ENCODE results near the gene SLCO6A1. TPM values are rescaled to one million over a fixed set of nuclear protein-coding genes. Genes with fewer than 3 reads are reported as not detected.
"Not testable (repeated sequence)": the region's sequence is repeated elsewhere in the genome, so short reads cannot be mapped to it uniquely, and the experiment has no call there.

SLCO6A1 gene
- total and polyA plus RNA-seq, 4 donors: not detected

DNA sequence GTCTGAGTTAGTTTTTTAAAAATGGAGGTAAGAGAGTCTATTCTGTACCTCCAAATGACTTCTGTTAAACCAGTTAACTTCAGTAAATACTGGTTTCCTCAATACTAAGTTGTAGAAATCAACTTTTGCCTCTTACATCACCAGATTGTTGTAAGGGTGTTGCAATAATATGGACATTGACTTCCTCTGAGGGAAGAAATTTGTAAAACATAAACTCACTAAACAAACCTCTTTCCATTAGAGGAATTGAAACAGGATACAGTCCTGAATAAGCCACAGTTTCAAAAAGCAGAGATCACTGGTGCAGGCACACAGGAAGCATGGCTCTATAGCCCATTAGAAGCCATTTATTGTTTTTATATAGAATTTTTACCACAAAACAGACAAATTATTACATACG is 32.7 kb upstream of the SLCO6A1 start:
- H3K27ac ChIP-seq (ENCODE audit: low read depth, low read length): no peak overlapping the region
- no CpG with 5 or more reads among the region's 1 CpG for WGBS (ENCODE audit: insufficient coverage)
- DNase-seq (ENCODE audit: low read depth in 4 of 6, low spot score in 6 of 6): no peak

DNA sequence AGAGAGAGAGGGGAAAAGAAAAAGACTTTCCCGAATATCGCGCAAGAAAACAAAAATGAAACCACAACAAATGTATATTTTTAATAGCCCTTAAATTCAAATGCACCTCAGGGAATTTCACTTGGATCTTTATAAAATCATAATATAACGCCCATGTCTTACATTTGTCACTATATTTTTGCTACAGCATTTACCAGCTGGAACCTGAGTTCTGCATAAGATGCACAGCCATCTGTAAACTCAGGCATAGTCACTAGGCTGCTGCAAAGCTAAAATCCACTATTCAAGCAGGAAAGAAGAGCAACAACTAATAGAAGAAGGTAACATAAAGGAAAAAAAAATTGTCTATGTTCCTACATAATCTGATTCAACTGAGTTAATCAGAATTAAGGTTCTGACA is 30.6 kb upstream of the SLCO6A1 start:
- Histone ChIP-seq H3K27ac (ENCODE audit: low read depth, low read length) (no peak overlapping the region), H3K36me3 (ENCODE audit: control insufficient read depth, insufficient read depth, low read length) (no peaks in the 10 kb centered on the region), H3K27me3 (ENCODE audit: control insufficient read depth, insufficient read depth, low read length) (no peaks in the 10 kb centered on the region), H3K9me3 (ENCODE audit: control insufficient read depth, insufficient read depth, low read length) (peaks cover 1% of the 10 kb centered on the region), H3K4me1 (ENCODE audit: control insufficient read depth, insufficient read depth, low read length) (no peaks in the 10 kb centered on the region), H3K4me3 (ENCODE audit: low read depth, low read length) (no peak overlapping the region)
- no peak for DNase-seq (ENCODE audit: low read depth in 4 of 6, low spot score in 6 of 6)
- WGBS (ENCODE audit: insufficient coverage): no CpG with 5 or more reads among the region's 4 CpGs

More for the DNA sequence above, 32.7 kb upstream of the SLCO6A1 start:
- no peaks in the 10 kb centered on the region for H3K9me3 ChIP-seq (ENCODE audit: control insufficient read depth, insufficient read depth, low read length)
- H3K4me1 ChIP-seq (ENCODE audit: control insufficient read depth, insufficient read depth, low read length): no peaks in the 10 kb centered on the region
- no peaks in the 10 kb centered on the region for H3K36me3 ChIP-seq (ENCODE audit: control insufficient read depth, insufficient read depth, low read length)
- no peak overlapping the region for H3K4me3 ChIP-seq (ENCODE audit: low read depth, low read length)
- H3K27me3 ChIP-seq (ENCODE audit: control insufficient read depth, insufficient read depth, low read length): no peaks in the 10 kb centered on the region

DNA sequence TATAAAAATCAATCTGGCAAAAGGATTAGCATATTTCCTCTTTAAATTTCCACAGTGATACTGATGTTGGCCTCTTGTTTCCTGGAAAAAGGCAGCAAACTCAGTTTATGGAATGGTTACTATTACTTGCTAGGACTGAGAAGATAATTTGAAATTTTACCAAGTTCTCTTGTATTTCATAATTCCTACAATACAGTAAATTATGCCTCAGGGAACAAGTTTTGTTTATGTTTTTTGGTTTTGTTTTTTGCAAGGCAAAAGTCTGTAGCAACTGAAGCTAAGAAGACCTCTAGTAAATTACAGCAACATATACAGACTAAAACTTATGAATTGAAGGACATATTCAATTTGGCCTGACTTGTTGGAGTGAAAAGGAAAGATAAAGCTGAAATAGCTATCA is 30.2 kb upstream of the SLCO6A1 start:
- DNase-seq (ENCODE audit: low read depth in 4 of 6, low spot score in 6 of 6): no peak
- H3K4me3 ChIP-seq (ENCODE audit: low read depth, low read length): no peak overlapping the region
- peaks cover 1% of the 10 kb centered on the region for H3K9me3 ChIP-seq (ENCODE audit: control insufficient read depth, insufficient read depth, low read length)
- no peaks in the 10 kb centered on the region for H3K36me3 ChIP-seq (ENCODE audit: control insufficient read depth, insufficient read depth, low read length)
- no peak overlapping the region for H3K27ac ChIP-seq (ENCODE audit: low read depth, low read length)
- H3K27me3 ChIP-seq (ENCODE audit: control insufficient read depth, insufficient read depth, low read length): no peaks in the 10 kb centered on the region
- H3K4me1 ChIP-seq (ENCODE audit: control insufficient read depth, insufficient read depth, low read length): no peaks in the 10 kb centered on the region

- no peaks in the 10 kb centered on the region for H3K36me3 ChIP-seq (ENCODE audit: control insufficient read depth, insufficient read depth, low read length)
- no peak for DNase-seq (ENCODE audit: low read depth in 4 of 6, low spot score in 6 of 6)
- no peak overlapping the region for H3K27ac ChIP-seq (ENCODE audit: low read depth, low read length)
- H3K4me3 ChIP-seq (ENCODE audit: low read depth, low read length): no peak overlapping the region
- no peaks in the 10 kb centered on the region for H3K27me3 ChIP-seq (ENCODE audit: control insufficient read depth, insufficient read depth, low read length)
- H3K9me3 ChIP-seq (ENCODE audit: control insufficient read depth, insufficient read depth, low read length): peaks cover 1% of the 10 kb centered on the region
- no peaks in the 10 kb centered on the region for H3K4me1 ChIP-seq (ENCODE audit: control insufficient read depth, insufficient read depth, low read length)
Measured at GRCh38 chr5:102528600-102528999, 29.8 kb upstream of the SLCO6A1 start.

- no peaks in the 10 kb centered on the region for H3K4me1 ChIP-seq (ENCODE audit: control insufficient read depth, insufficient read depth, low read length)
- H3K4me3 ChIP-seq (ENCODE audit: low read depth, low read length): no peak overlapping the region
- H3K36me3 ChIP-seq (ENCODE audit: control insufficient read depth, insufficient read depth, low read length): no peaks in the 10 kb centered on the region
- no CpG with 5 or more reads among the region's 1 CpG for WGBS (ENCODE audit: insufficient coverage)
- H3K27me3 ChIP-seq (ENCODE audit: control insufficient read depth, insufficient read depth, low read length): no peaks in the 10 kb centered on the region
- H3K27ac ChIP-seq (ENCODE audit: low read depth, low read length): no peak overlapping the region
- H3K9me3 ChIP-seq (ENCODE audit: control insufficient read depth, insufficient read depth, low read length): peaks cover 1% of the 10 kb centered on the region
- no peak for DNase-seq (ENCODE audit: low read depth in 4 of 6, low spot score in 6 of 6)
Measured at GRCh38 chr5:102527547-102527946, 28.7 kb upstream of the SLCO6A1 start.

- Histone ChIP-seq H3K4me1 (ENCODE audit: control insufficient read depth, insufficient read depth, low read length) (no peaks in the 10 kb centered on the region), H3K27ac (ENCODE audit: low read depth, low read length) (no peak overlapping the region), H3K4me3 (ENCODE audit: low read depth, low read length) (no peak overlapping the region), H3K9me3 (ENCODE audit: control insufficient read depth, insufficient read depth, low read length) (peaks cover 1% of the 10 kb centered on the region), H3K27me3 (ENCODE audit: control insufficient read depth, insufficient read depth, low read length) (no peaks in the 10 kb centered on the region), H3K36me3 (ENCODE audit: control insufficient read depth, insufficient read depth, low read length) (no peaks in the 10 kb centered on the region)
- no CpG with 5 or more reads among the region's 3 CpGs for WGBS (ENCODE audit: insufficient coverage)
- no peak for DNase-seq (ENCODE audit: low read depth in 4 of 6, low spot score in 6 of 6)
Measured at GRCh38 chr5:102523541-102524175, 24.9 kb upstream of the SLCO6A1 start.

- Histone ChIP-seq H3K4me3 (ENCODE audit: low read depth, low read length) (no peak overlapping the region), H3K36me3 (ENCODE audit: control insufficient read depth, insufficient read depth, low read length) (no peaks in the 10 kb centered on the region), H3K27ac (ENCODE audit: low read depth, low read length) (no peak overlapping the region), H3K4me1 (ENCODE audit: control insufficient read depth, insufficient read depth, low read length) (no peaks in the 10 kb centered on the region), H3K9me3 (ENCODE audit: control insufficient read depth, insufficient read depth, low read length) (no peaks in the 10 kb centered on the region), H3K27me3 (ENCODE audit: control insufficient read depth, insufficient read depth, low read length) (no peaks in the 10 kb centered on the region)
- WGBS (ENCODE audit: insufficient coverage): 65% methylated on average over 3 of the region's 4 CpGs
- peak in 3 of 6 donors; percentile 1 to 59 (median 9) for DNase-seq (ENCODE audit: low read depth in 4 of 6, low spot score in 6 of 6)
Measured at GRCh38 chr5:102511666-102512065, 12.9 kb upstream of the SLCO6A1 start.

DNA sequence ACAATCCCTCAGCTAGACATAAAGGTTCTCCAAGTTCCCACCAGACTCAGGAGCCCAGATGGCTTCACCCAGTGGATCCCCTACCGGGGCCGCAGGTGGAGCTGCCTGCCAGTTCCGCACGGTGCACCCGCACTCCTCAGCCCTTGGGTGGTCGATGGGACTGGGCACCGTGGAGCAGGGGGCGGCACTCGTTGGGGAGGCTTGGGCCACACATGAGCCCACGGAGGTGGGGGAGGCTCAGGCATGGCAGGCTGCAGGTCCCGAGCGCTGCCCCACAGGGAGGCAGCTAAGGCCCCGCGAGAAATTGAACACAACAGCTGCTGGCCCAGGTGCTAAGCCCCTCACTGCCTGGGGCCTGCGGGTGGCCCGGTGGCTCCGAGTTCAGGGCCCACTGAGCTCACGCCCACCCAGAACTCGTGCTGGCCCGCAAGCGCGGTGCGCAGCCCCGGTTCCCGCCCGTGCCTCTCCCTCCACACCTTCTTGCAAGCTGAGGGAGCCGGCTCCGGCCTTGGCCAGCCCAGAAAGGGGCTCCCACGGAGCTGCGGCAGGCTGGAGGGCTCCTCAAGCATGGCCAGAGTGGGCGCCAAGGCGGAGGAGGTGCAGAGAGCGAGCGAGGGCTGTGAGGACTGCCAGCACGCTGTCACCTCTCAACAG is 7.4 kb downstream of the SLCO6A1 start:
- DNase-seq (ENCODE audit: low read depth in 4 of 6, low spot score in 6 of 6); H3K4me3 ChIP-seq (ENCODE audit: low read depth, low read length); H3K4me1 ChIP-seq (ENCODE audit: control insufficient read depth, insufficient read depth, low read length); H3K27ac ChIP-seq (ENCODE audit: low read depth, low read length); H3K9me3 ChIP-seq (ENCODE audit: control insufficient read depth, insufficient read depth, low read length); H3K36me3 ChIP-seq (ENCODE audit: control insufficient read depth, insufficient read depth, low read length); H3K27me3 ChIP-seq (ENCODE audit: control insufficient read depth, insufficient read depth, low read length): not testable (repeated sequence)
- 98% methylated on average over 30 of the region's 35 CpGs for WGBS (ENCODE audit: insufficient coverage)

DNA sequence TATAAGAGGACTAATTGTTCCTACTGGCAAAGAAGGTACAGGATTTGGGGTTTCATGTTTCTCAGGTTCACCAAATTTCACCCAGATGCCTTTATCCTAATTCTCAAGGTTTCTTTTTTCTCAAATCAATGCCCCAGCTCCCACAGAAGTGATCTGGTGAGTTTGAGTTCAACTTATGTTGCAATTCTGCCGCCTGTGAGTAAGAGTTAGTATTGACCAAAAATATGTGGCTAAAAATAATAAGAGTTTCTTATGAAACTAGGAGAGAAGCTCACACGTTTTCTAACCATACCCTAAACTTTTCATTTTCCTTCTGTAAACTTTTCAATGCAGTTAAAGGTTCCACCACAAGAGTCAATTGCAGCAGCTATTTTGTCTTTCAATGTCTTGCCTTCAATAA is 15.1 kb downstream of the SLCO6A1 start:
- no peak overlapping the region for H3K27ac ChIP-seq (ENCODE audit: low read depth, low read length)
- WGBS (ENCODE audit: insufficient coverage): 80% methylated on average over 1 of the region's 2 CpGs

GRCh38 chr5:102481054-102481715 is 17.6 kb downstream of the SLCO6A1 start:
- Histone ChIP-seq H3K27ac (ENCODE audit: low read depth, low read length) (no peak overlapping the region), H3K27me3 (ENCODE audit: control insufficient read depth, insufficient read depth, low read length) (no peaks in the 10 kb centered on the region), H3K4me3 (ENCODE audit: low read depth, low read length) (no peak overlapping the region), H3K36me3 (ENCODE audit: control insufficient read depth, insufficient read depth, low read length) (no peaks in the 10 kb centered on the region), H3K4me1 (ENCODE audit: control insufficient read depth, insufficient read depth, low read length) (no peaks in the 10 kb centered on the region), H3K9me3 (ENCODE audit: control insufficient read depth, insufficient read depth, low read length) (no peaks in the 10 kb centered on the region)
- DNase-seq (ENCODE audit: low read depth in 4 of 6, low spot score in 6 of 6): peak in 2 of 6 donors; percentile 2 to 68
- no CpG with 5 or more reads among the region's 1 CpG for WGBS (ENCODE audit: insufficient coverage)

More for the DNA sequence above, 15.1 kb downstream of the SLCO6A1 start:
- no peaks in the 10 kb centered on the region for H3K27me3 ChIP-seq (ENCODE audit: control insufficient read depth, insufficient read depth, low read length)
- no peak overlapping the region for H3K4me3 ChIP-seq (ENCODE audit: low read depth, low read length)
- DNase-seq (ENCODE audit: low read depth in 4 of 6, low spot score in 6 of 6): no peak
- H3K36me3 ChIP-seq (ENCODE audit: control insufficient read depth, insufficient read depth, low read length): no peaks in the 10 kb centered on the region
- H3K4me1 ChIP-seq (ENCODE audit: control insufficient read depth, insufficient read depth, low read length): no peaks in the 10 kb centered on the region
- H3K9me3 ChIP-seq (ENCODE audit: control insufficient read depth, insufficient read depth, low read length): no peaks in the 10 kb centered on the region

Data from spinal cord (tissue), 10 donors.